Mammary epithelial cell (primary cell): ENCODE results near the gene ANKMY2.

Experiments
- EZH2 ChIP-seq: IDR thresholded peaks from 2 replicates; pipeline ENCODE4 v1.6.1; 2012; ENCODE audit warnings: low read length, inconsistent platforms, borderline replicate concordance
- TF ChIP-seq, protein P1 (sequence below), 2 donors: IDR thresholded peaks in 1 of 2; conservative IDR thresholded peaks in 1 of 2; 2 replicates each; pipeline ENCODE4 v1.5.1; 2011 to 2012; ENCODE audit warnings: inconsistent platforms in 2 of 2, low read length in 2 of 2, mild to moderate bottlenecking in 2 of 2, control low read depth in 1 of 2, low read depth in 1 of 2; ENCODE audit not compliant: insufficient read depth in 1 of 2; ENCODE audit errors: extremely low read depth in 1 of 2

DNA sequence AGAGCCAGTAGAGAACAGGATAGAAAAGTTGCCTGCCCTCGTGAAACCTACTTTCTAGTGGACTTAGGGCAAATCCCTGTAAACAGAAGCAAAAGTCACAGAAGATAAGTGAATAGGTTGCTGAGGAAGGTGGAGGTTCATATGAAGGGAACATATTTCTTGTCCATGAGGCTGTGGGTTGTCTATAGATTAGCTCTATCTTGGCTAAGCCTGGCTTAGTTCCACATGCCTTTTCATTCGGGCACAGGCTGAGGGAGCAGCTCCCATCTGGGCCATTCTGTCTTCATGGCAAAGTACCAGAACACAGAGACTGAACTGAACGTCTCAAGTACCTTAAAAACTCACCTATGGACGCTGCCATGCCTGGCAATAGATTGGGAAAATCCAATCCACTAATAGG, 45.7 kb upstream of the ANKMY2 start:
- TF ChIP-seq, protein P1, sequence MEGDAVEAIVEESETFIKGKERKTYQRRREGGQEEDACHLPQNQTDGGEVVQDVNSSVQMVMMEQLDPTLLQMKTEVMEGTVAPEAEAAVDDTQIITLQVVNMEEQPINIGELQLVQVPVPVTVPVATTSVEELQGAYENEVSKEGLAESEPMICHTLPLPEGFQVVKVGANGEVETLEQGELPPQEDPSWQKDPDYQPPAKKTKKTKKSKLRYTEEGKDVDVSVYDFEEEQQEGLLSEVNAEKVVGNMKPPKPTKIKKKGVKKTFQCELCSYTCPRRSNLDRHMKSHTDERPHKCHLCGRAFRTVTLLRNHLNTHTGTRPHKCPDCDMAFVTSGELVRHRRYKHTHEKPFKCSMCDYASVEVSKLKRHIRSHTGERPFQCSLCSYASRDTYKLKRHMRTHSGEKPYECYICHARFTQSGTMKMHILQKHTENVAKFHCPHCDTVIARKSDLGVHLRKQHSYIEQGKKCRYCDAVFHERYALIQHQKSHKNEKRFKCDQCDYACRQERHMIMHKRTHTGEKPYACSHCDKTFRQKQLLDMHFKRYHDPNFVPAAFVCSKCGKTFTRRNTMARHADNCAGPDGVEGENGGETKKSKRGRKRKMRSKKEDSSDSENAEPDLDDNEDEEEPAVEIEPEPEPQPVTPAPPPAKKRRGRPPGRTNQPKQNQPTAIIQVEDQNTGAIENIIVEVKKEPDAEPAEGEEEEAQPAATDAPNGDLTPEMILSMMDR (conservative IDR thresholded peaks at IDR 0.05 in 1 of 2, IDR thresholded peaks at IDR 0.05 in 1 of 2; ENCODE audit: extremely low read depth in 1 of 2, insufficient read depth in 1 of 2, low read depth in 1 of 2, low read length in 2 of 2): no peak
- TF ChIP-seq EZH2: no peak
